Measurements from ENCODE around the gene ABO.
"Not testable (repeated sequence)": the region's sequence is repeated elsewhere in the genome, so short reads cannot be mapped to it uniquely, and the experiment has no call there.

Gene ABO

DNA sequence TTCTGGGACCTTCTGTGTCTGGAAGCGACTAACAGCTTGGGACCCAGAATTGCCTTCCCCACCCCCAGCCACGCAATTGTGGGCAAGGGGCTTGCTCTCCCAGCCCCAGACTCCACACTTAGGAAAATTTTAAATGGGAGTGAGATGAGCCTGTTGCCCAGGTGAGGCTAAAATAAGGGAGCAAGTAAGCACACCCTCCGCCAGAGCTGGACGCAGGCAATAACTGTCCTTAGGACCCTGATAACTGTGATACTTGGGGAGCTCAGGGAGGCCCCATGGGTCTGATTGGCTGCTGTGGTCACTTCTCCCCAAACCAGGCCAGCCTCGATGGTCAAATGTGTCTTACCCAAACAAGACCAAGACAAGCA is 13.3 kb downstream of the ABO start:
- DNase-seq, result no peak

DNA sequence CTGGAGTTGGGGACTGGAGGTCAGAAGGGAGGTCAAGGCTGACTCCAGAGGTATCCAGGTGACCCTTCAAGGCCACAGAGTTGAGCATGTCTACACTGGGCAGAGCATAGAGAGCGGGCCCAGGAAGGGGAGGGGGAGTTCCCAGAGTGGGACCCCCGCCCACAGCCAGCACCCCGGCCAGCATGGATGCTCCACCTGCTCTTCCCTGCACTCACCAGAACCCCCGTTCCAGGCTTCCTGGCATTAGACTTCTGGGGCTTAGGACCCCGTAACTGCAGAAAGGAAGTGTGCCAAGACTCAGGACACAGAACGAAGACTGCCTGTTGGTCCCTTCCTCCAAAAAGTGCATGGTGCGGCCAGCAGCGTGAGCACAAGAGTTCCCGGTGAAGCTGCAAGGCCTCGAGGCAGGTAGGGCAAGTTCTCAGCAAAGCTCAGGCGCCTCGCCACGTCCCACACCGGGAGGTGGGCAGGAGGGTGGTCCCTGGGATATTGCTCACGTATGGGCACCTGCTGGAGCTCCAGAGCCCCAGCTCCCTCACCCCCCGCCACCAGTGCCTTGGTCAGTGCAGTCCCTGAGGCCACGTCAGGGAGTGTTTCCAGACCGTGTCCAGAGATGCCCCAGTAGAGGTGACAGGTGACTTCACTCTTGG is 13.8 kb downstream of the ABO start:
- no peak for DNase-seq

- no peak for DNase-seq
These were observed 14.5 kb downstream of the ABO start for GRCh38 chr9:133260334-133261102.

DNA sequence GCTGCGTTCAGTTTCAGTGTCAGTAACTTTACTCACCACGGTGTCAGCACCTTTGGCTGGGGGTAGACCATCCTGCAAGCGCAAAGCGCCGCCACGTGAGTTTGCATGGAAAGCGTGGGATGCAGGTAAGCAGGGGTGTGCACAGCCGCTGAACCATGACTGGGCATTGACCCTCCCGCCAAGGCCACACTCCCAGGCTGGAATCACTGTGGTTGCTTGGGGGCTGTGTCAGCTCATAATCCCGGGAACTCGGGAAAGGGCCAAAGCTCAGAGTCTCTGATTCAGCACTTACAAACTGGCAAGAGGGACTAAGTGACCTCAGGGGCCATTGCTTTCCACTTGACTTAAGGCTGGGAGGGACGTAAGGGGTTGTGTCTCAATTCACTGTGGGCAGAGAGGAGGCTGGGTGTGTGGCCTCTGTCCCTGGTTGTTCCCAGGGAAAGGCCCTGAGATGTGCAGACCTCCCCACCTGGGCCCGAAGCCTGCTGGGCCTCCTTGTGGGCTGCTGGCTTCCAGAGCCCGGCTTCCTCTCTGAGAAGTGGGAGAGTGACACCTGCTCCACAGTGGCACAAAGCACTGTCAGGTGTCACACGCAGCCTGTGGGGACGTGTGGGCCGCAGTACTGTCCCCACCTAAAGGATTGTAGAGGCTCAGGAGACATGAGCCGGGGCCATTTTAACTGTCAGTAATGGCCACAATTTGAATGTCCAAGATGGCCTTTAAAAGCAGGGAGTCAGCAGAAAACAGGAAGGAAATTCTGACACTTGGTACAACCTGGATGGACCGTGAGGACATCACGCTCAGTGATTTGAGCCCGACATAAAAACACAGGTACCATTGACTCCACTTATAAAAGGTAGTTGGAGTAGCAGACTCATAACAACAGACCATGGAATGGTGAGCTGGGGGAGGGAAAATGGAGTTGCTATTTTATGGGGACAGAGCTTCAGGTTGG is 16.7 kb downstream of the ABO start:
- DNase-seq, result no peak

DNA sequence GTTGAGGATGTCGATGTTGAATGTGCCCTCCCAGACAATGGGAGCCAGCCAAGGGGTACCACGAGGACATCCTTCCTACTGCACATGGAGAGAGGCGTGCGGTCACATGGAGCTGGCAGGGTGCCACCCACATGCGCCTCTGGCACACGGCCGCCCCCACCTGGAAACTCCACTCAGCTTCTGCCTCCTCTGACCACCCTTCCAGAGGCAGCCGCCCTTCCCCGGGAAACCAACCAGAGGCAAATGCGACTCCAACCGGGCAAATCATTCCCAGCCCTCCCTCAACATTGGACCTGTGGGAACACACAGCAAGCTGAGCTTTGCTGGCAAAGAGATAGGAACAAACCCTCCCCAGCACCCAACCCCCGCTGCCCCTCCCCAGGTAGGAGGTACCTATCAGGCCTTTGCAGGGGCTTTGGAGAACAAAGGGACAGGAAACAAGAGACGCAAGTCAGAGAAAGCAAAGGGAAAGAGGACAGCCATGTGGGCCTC is 17.5 kb downstream of the ABO start:
- no peak for DNase-seq

GRCh38 chr9:133256686-133257091 is 18.3 kb downstream of the ABO start:
- DNase-seq, result no peak

- no peak for DNase-seq
These were observed 18.9 kb downstream of the ABO start for GRCh38 chr9:133256136-133256461.

- no peak for DNase-seq
These were observed 19.4 kb downstream of the ABO start for GRCh38 chr9:133255371-133256135.

- DNase-seq, result no peak
These were observed 20.5 kb downstream of the ABO start for GRCh38 chr9:133254471-133254870.

DNA sequence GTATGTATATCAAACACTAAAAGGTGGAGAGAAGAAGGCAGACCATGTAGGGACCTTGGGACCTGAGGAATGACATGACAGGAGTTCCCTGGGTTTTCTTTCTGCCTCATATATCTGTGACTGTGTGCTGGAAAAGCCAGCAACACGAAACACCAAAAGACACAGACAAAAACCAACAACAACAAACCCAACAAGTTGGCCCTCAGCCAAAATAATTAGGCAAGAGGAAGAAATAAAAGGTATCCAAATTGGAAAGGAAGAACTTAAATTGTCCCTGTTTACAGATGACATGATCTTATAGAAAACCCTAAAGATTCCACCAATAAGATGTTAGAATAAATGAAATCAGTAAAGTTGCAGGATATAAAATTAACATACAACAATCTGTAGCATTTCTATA is 21.7 kb downstream of the ABO start:
- DNase-seq, result no peak

- no peak for DNase-seq
These were observed 22.5 kb downstream of the ABO start for GRCh38 chr9:133252301-133253020.

- DNase-seq, result no peak
These were observed 23.2 kb downstream of the ABO start for GRCh38 chr9:133251773-133252172.

GRCh38 chr9:133251221-133251620 is 23.8 kb downstream of the ABO start:
- DNase-seq, result not testable (repeated sequence)

- no peak for DNase-seq
These were observed 24.2 kb downstream of the ABO start for GRCh38 chr9:133250741-133251170.

GRCh38 chr9:133249337-133249736 is 25.7 kb downstream of the ABO start:
- DNase-seq, result no peak

DNA sequence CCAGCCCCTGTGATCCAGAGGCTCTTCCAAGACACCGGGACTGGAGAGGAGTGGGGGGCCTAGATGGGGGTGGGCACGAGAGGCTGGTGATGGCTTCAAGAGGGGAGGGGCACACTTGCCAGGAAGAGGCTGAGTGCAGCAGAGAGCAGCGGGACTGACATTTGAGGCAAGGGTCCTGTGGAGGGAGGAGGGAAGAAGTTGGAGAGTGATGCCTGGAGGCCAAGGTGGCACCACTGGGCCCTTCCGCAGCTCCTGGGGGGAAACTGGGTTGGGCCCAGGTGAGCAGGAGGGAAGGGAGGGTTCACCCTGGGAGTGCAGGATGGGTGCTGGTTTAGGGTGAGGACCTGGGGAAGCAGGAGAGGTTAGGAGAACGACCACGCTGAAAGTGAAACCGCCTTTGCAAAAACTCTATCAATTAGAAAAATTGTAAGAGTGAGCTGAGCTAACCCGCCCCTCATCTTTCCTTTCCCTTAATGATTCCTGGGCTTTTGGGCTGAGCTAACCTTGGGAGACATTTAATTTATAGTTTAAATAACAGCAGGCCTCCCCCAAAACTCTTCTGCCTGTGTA is 26.2 kb downstream of the ABO start:
- no peak for DNase-seq

- DNase-seq, result no peak
These were observed 27.4 kb downstream of the ABO start for GRCh38 chr9:133247632-133248031.

GRCh38 chr9:133246991-133247390 is 28.0 kb downstream of the ABO start:
- DNase-seq, result no peak

DNA sequence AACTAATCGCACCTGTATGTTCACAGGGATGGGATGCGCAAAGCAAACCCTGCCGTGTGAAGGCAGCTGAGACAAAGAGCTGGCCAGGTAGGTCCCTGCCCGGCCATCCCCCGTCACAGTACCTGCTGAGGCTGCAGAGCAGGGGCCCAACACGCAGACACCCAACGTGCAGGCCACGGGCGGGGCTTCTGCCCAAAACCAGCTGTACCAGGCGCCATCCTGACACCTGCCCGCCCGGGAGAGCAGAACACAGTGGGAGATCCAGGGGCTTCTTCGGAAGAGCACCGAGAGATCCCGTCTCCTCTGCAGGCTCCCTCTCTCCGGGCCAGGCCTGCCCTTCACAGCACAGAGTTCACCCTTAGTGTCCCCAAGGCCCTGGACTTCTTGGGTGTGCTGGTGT is 28.4 kb downstream of the ABO start:
- DNase-seq, result no peak

DNA sequence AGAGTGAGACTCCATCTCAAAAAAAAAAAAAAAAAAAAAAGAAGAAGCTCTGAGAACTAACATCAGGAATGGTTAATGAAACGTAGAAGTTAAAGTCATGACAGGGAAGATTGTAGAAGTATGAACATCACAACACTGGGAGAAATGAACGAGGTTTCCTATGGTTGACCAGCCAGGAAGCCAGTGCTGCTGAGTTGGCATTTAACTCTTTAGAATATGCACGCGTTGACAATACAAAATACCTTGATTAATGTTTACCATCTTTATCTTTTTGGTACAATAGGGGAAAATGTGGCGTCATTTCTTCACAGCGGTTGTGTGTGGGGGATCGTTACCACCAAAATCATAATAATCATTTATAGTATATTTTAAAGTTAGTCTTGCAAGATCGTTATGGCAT is 32.0 kb downstream of the ABO start:
- DNase-seq, result no peak

DNA sequence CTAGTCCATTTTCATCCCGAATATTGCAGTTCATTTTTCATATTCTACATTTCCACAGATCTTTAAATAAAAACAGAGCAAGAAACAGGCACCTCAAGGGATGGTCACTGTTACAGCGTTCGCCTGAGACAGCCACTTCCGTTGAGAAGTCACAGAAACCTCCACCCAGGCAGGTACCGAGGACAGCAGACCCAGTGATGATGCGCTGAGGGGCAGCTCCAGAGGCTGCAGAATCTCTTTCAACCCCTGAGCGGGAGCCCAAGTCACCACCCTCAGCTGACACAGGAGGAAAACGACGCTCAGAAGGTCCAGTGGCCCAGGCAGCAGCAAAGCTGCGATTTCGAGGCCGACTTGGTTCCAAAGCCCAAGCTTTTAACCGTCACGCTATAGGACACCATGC is 32.8 kb downstream of the ABO start:
- DNase-seq, result no peak

Measured in CD4-positive, alpha-beta T cell treated with Interleukin-17A for 1 hour (primary cell).